Right lobe of liver (tissue), 6 donors: ENCODE results near the gene EDRF1. TPM values are rescaled to one million over a fixed set of nuclear protein-coding genes. Genes with fewer than 3 reads are reported as not detected.
A peak's percentile ranks its signal among the peaks of the same experiment; 100 is the strongest.

Source experiments
- ATAC-seq, 4 donors: fragments of 200-7000 bp; cut with Tn5 transposase; one replicate each; pipeline ENCODE4 v1.9.1; 2020; ENCODE audit warnings: mild to moderate bottlenecking in 4 of 4, moderate library complexity in 4 of 4
- DNase-seq, 3 donors: peaks; one replicate each; pipeline ENCODE4 v3.0.0-alpha.2; 2020
- H3K27ac ChIP-seq, 3 donors: fragments of 200-600 bp; one replicate each; pipeline ENCODE4 v1.8.0; 2022
- H3K27me3 ChIP-seq, 2 donors: fragments of 200-600 bp; one replicate each; pipeline ENCODE4 v1.8.0; 2022
- H3K36me3 ChIP-seq, 4 donors: fragments of 200-600 bp; sonication (generic) in 1 of 4; one replicate each; pipeline versions ENCODE4 v1.5.1 to v1.8.0; 2017 to 2022; ENCODE audit warnings: control low read depth in 1 of 4
- H3K4me1 ChIP-seq, 4 donors: fragments of 200-600 bp; sonication (generic) in 1 of 4; one replicate each; pipeline versions ENCODE4 v1.5.1 to v1.8.0; 2017 to 2022; ENCODE audit warnings: control low read depth in 1 of 4
- H3K4me3 ChIP-seq, 3 donors: fragments of 200-600 bp; one replicate each; pipeline ENCODE4 v1.8.0; 2022
- H3K9me3 ChIP-seq, 4 donors: fragments of 200-600 bp; sonication (generic) in 1 of 4; one replicate each; pipeline versions ENCODE4 v1.5.1 to v1.8.0; 2017 to 2022; ENCODE audit warnings: control low read depth in 1 of 4
- POLR2A ChIP-seq: fragments of 450-650 bp; IDR thresholded peaks from one replicate; pipeline ENCODE4 v1.6.1; 2017; ENCODE audit warnings: antibody characterized with exemption, mild to moderate bottlenecking
- WGBS: methylation state at CpG from one replicate; pipeline ENCODE4 v1.1.6; 2018; ENCODE audit warnings: low coverage, low lambda C conversion rate; ENCODE audit not compliant: insufficient coverage; ENCODE audit errors: missing lambda C conversion rate; 5-methylcytosine and 5-hydroxymethylcytosine counted together
- intact Hi-C, 2 donors: fragments of 100-400 bp; cut with DNase I; formaldehyde crosslinking; loops; one replicate each; pipeline versions ENCODE4 v1.11.2 to v1.14.1; 2022
- total RNA-seq, 6 experiments: library from RNA; depleted of rRNA in 2 of 6; stranded (reverse); fragments of >200 nt in 2 of 6; fragmentation: NEBNext Ultra II Directional in 3 of 6; extraction: Animal tissue kit (Norgen Biotek cat#: 25700) in 3 of 6; gene quantifications; one replicate each; pipeline versions ENCODE4 v1.1.0 to v1.2.4, GENCODE V29; 2016 to 2023
- TF ChIP-seq, protein P1 (sequence below), 4 donors: fragments of 200-600 bp in 3 of 4; fragments of 450-650 bp in 1 of 4; IDR thresholded peaks; one replicate each; pipeline versions ENCODE4 v1.5.1 to v1.8.0; 2016 to 2022; ENCODE audit warnings: antibody characterized with exemption in 4 of 4, mild to moderate bottlenecking in 2 of 4
- donor health status: DM: no; HTN: yes; CAD: no.
- donor health status: DM: no; HTN: no; CAD: no.
- donor health status: DM: no; HTN: no; CAD: no.
- donor health status: DM: no; HTN: yes; CAD: no.
- donor health status: DM: no; HTN: yes; CAD: no.

EDRF1 gene
- total RNA-seq, 6 experiments from 2014 or later = 6.5 to 8.5 (median 8.1) TPM

DNA sequence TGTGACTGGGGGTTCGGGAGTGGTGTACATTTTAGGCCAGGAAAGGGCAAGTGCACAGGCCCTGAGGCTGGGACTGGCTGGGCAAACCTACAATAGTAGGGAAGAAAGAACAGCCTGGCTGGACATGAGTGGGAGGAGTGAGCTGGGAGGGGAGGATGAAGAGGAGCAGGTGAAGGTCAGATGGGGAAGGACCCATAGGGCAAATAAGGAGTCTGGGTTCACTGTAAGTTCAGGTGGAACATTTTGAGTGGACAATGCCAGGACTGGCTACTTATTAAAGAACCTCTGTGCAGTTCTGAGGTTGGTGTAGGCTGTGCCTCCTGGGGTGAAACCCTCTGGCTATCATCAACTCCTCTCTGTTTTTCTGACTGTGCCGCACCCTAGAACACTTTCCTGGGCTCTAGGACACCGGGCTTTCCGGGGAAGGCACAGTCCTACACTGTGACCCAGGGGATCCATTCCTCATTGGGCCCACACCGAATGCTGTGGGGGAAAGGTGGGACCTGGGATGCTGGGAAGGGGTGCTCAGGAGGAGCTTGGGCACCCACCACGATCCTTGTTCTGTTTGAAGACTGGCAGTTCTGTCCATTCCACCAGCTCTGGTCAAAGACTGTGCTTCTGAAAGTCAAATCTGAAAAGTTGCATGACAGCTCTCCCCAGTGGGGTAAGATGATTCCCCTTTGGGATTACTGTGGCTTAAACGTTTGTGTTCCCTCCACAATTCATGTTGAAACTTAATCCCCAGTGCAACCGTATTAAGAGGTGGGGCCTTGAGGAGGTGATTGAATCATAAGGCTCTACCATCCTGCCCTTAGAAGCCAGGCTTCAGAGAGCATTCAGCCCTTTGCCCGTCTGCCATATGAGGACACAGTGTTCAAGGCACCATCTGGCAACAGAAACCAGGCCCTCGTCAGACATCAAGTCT is 60.2 kb downstream of the EDRF1 start:
- Histone ChIP-seq H3K4me3 (no peak overlapping the region), H3K9me3 (no peaks in the 10 kb centered on the region), H3K27me3 (no peaks in the 10 kb centered on the region), H3K4me1 (peaks cover 0 to 7% (median 0%) of the 10 kb centered on the region in 4 donors), H3K27ac (no peak overlapping the region), H3K36me3 (no peaks in the 10 kb centered on the region)
- TF ChIP-seq POLR2A = no peak
- TF ChIP-seq, protein P1, sequence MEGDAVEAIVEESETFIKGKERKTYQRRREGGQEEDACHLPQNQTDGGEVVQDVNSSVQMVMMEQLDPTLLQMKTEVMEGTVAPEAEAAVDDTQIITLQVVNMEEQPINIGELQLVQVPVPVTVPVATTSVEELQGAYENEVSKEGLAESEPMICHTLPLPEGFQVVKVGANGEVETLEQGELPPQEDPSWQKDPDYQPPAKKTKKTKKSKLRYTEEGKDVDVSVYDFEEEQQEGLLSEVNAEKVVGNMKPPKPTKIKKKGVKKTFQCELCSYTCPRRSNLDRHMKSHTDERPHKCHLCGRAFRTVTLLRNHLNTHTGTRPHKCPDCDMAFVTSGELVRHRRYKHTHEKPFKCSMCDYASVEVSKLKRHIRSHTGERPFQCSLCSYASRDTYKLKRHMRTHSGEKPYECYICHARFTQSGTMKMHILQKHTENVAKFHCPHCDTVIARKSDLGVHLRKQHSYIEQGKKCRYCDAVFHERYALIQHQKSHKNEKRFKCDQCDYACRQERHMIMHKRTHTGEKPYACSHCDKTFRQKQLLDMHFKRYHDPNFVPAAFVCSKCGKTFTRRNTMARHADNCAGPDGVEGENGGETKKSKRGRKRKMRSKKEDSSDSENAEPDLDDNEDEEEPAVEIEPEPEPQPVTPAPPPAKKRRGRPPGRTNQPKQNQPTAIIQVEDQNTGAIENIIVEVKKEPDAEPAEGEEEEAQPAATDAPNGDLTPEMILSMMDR (IDR thresholded peaks at IDR 0.05) = no peak
- no peak for DNase-seq
- peak in 2 of 4 donors; percentile 36 to 83 for ATAC-seq
- intact Hi-C loops = no loop called here
- 77% methylated on average over 4 of the region's 10 CpGs for WGBS

DNA sequence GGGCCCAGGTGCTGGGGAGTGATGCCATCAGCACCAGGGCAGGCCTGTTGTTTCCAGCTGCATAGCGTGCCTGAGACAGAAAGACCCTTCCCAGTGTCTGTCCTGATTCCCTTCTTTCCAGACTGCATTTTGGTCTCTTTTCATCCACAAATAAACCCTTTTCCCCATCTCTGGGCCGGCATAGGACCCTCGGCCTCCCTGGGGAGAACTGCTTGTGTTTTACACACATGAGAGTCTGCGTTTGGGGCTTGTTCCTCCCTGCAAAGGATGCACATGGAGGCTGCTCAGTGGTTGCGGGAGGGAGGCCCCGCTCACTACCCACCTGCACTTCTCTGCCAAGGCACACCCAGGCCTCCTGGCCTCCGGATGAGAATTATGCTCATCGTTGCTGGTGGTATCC is 61.9 kb downstream of the EDRF1 start:
- no peaks in the 10 kb centered on the region for H3K27me3 ChIP-seq
- 82% methylated on average over 3 of the region's 8 CpGs for WGBS
- ATAC-seq (no peak), DNase-seq (no peak)
- no peak for TF ChIP-seq POLR2A
- TF ChIP-seq, protein P1 (IDR thresholded peaks at IDR 0.05) = no peak
- intact Hi-C loops = no loop called here
- no peaks in the 10 kb centered on the region for H3K9me3 ChIP-seq
- H3K27ac ChIP-seq = no peak overlapping the region
- H3K36me3 ChIP-seq = no peaks in the 10 kb centered on the region
- no peak overlapping the region for H3K4me3 ChIP-seq
- peaks cover 0 to 7% (median 0%) of the 10 kb centered on the region in 4 donors for H3K4me1 ChIP-seq

DNA sequence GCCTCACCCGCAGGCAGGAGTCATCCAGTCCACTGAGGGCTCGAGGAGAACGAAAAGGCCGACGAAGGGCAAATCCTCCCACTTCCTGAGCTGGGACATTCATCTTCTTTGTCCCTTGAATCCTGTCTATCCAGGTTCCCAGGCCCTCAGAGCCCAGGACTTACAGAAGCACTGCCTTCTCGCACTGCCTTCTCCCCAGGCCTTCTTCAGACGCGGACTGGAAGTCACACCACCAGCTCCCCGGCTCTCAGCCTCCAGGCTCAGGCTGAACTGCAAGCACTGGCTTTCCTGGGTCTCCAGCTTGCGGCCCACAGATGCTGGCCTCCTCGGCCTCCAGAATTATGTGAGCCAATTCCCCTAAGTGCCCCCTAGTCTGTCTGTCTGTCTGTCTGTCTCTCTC is 62.5 kb downstream of the EDRF1 start:
- no peak overlapping the region for H3K4me3 ChIP-seq
- DNase-seq (no peak), ATAC-seq (no peak)
- no peak overlapping the region for H3K27ac ChIP-seq
- intact Hi-C loops = no loop called here
- TF ChIP-seq POLR2A = no peak
- TF ChIP-seq, protein P1 (IDR thresholded peaks at IDR 0.05) = no peak
- H3K4me1 ChIP-seq = peaks cover 0 to 7% (median 0%) of the 10 kb centered on the region in 4 donors
- no peaks in the 10 kb centered on the region for H3K36me3 ChIP-seq
- H3K9me3 ChIP-seq = no peaks in the 10 kb centered on the region
- 88% methylated on average over 7 of the region's 11 CpGs for WGBS
- H3K27me3 ChIP-seq = no peaks in the 10 kb centered on the region

DNA sequence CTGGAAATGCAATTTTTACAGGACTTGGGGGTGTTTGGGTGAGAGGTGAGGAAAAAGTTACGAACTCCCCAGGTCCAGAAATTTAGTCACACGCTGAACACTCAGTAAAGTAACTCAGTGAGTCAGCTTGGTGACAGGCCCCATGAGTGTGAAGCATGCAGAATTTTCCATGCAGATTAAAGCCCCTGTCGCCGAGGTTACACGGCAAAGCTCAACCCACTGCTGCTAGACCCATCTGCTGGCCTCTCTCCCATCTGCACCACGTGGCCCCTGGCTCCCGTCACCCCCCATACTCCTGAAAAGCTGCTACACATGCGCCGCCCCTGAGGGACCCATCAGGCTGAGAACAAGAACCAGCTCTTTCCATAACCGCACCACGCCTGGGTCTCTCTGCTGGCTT is 63.1 kb downstream of the EDRF1 start:
- no peaks in the 10 kb centered on the region for H3K36me3 ChIP-seq
- H3K4me1 ChIP-seq = peaks cover 0 to 7% (median 0%) of the 10 kb centered on the region in 4 donors
- no peak for ATAC-seq
- no peak for DNase-seq
- no peaks in the 10 kb centered on the region for H3K9me3 ChIP-seq
- WGBS = 89% methylated on average over 5 of the region's 11 CpGs
- intact Hi-C loops = no loop called here
- TF ChIP-seq, protein P1 (IDR thresholded peaks at IDR 0.05) = no peak
- no peak for TF ChIP-seq POLR2A
- no peak overlapping the region for H3K27ac ChIP-seq
- H3K4me3 ChIP-seq = no peak overlapping the region
- H3K27me3 ChIP-seq = no peaks in the 10 kb centered on the region
